ENCODE data around the gene MDP1.

The MDP1 gene

DNA sequence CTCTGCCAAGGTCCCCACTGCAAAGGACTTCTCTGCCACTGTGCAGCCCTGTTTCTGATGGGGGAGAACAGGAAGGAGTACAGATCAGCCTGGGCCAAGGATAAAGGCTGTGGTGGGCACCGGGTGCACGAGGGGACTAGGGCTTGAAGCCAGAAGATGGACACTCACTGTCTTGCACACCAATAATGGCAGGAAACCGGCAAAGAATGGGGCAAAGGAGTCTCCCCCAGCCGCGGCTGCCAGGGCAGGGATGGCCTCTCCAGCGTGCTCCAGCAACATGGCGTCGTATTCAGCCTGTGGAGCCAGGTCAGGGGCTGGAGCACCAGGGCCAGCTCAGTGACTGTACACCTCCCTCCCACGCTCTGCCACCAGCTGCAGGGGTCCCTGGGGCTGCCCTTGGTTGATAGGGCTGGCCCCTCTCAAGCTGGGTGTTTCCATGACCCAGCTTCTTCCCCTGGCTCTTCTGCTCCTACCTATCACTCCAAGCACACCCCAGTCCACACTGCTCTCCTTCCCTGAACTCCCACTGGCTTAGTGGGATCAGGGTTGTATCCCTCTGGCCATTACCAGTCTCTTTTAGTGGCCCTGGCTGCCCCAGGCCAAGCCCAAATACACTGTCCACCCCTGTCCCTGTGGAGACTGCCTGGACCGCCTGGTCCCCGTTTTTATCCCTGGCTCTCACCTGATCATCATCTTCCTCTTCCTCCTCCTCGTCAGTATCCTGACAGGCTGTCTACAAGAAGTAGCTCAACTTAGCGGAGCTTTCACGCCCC is 33.6 kb downstream of the MDP1 start:
- DNase-seq (ENCODE audit: low read depth in 4 of 4, low spot score in 1 of 4) = no peak

GRCh38 chr14:24181371-24182077 is 34.3 kb downstream of the MDP1 start:
- DNase-seq (ENCODE audit: low read depth in 4 of 4, low spot score in 1 of 4) = no peak

DNA sequence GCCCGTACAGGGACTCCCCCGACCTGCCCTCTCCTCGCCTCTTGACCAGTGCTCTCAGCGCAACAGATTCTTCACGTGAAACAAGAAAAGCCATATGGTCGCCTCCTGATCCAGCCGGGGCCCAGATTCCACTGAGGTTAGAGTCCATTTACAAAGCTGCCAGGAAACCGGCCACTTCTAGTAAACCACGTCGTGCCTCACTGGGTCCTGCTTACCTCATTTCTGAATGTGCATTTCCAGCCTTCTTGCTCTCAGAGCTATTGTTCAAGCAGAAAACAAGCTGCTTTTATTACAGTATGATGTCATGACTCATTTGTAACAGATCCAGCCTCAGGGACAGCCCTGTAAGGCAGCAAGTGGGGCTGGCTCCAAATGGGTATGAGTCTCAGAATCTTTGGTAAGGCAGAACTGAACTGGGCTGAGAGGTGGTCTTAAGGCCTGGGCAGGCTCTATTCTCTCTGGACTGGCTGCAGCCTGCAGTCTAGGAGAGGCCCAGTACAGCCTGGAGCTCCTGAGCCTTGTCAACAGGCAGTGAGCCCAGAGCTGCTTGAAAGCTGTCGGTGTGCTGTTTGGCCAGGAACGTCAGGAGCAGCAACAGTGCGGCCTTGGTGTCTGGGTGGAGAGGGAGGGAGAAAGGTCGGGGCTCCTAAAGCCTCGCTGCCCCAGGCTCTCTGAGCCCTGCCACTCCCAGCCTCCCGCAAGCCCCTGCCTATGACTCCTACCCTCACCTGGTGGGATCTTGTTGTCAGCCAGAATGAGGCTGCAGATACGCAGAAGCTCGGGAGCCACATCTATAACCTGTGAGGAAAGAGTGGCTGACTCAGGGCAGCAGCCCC is 35.7 kb downstream of the MDP1 start:
- DNase-seq (ENCODE audit: low read depth in 4 of 4, low spot score in 1 of 4) = no peak

DNA sequence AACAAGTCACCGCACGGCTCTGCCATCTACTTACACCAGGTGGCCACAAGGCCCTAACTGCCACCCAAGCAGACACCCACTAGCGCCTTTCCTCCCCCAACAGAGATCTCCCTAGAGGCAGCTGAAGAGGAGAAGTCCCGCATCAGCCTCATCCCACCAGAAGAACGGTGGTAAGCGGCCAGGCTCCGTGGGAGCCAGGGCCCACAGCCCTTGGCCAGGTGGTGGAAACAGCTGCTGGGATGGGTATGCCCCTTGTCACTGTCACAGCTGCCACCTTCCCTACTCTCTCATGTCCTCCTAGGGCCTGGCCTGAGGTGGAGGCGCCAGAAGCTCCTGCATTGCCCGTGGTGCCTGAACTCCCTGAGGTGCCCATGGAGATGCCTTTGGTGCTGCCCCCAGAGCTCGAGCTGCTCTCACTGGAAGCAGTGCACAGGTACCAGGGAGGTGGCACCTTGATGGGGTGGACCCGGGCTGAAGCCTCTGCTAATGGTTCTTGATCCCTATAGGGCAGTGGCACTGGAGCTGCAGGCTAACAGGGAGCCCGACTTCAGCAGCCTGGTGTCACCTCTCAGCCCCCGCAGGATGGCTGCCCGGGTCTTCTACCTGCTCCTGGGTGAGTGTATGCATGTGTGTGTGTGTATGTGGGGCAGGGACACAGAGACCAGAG is 36.4 kb downstream of the MDP1 start:
- no peak for DNase-seq (ENCODE audit: low read depth in 4 of 4, low spot score in 1 of 4)

DNA sequence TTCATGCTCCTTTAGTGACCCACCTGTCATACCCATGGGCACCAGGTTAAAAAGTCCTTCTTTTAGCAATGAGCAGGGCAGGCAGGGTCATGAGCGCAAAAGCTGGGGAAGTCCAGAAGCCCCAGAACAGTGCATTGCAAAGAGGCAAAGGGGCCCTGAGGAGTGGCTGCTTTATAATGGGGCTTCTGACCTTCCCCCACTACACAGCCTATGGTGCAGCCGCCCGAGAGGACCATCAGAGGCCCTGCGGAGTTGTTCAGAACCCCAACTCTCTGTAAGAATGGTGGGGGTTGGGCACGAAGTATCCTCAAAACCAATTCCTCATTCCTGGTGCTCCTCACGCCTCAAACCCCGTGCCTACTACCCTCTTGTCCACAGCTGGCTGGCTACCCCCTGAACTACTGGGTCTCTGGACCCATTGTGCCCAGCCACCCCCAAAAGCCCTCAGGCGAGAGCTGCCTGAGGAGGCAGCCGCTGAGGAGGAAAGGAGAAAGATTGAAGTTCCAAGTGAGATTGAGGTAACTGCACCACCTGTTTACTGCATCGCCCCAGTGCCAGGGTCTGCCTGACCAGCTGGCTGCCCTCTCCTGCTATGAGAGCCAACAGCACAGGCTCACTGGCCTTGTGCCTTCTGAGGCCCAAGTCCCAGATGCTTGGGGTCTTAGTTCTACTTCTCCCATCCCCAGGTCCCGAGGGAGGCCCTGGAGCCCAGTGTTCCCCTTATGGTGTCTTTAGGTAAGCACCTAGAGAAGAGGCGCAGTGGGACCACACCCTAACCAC is 37.3 kb downstream of the MDP1 start:
- no peak for DNase-seq (ENCODE audit: low read depth in 4 of 4, low spot score in 1 of 4)

DNA sequence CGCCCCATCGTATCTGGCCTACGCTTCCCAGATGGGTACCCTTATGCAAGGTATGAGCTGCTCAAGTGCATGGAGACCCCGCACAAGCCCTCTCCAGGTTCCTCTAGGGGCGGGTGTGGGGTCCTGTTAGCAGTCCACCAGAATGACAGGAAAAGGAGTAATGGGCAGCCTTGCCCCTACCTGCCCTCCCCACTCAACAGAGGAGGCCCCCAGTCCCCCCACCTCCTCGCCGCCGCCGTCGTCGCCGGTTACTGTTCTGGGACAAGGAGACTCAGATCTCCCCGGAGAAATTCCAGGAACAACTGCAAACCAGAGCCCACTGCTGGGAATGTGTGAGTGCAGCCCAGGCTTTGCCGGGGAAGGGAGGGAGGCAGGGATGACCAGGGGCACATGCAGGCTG is 38.0 kb downstream of the MDP1 start:
- no peak for DNase-seq (ENCODE audit: low read depth in 4 of 4, low spot score in 1 of 4)

DNA sequence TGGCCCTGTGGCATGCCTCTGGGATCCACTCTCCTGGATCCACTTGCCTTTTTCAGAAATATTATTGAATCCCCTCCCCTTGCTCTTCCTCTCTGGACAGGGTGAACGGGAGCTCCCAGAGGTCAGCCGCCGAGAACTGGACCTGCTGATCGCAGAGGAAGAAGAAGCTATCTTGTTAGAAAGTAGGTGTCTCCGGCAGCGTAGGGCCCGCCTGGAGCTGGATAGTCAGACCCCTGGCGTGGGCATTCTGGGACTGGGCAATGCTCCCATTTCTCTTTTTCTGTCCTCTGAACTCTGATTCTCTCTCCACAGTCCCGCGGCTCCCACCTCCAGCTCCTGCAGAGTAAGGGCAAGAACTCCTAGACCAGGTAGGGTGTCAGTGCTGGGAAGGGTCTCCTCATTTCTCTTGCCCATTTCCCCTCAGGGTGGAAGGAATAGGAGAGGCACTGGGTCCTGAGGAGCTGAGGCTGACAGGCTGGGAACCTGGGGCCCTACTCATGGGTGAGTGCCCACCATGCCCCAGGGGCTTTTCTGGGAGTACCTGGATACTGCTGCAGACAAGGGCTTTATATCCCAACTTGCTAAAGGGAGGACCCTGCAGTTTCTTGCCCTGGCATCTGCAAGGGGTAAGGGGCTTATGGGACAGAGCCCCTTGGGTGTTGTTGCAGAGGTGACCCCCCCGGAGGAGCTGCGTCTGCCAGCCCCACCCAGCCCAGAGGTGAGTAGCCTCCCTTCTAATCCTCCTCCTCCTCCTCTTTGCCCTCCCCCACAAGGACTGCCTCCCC is 38.6 kb downstream of the MDP1 start:
- DNase-seq (ENCODE audit: low read depth in 4 of 4, low spot score in 1 of 4) = no peak

- DNase-seq (ENCODE audit: low read depth in 4 of 4, low spot score in 1 of 4) = no peak
Measured at GRCh38 chr14:24176599-24176998, 39.3 kb downstream of the MDP1 start.

DNA sequence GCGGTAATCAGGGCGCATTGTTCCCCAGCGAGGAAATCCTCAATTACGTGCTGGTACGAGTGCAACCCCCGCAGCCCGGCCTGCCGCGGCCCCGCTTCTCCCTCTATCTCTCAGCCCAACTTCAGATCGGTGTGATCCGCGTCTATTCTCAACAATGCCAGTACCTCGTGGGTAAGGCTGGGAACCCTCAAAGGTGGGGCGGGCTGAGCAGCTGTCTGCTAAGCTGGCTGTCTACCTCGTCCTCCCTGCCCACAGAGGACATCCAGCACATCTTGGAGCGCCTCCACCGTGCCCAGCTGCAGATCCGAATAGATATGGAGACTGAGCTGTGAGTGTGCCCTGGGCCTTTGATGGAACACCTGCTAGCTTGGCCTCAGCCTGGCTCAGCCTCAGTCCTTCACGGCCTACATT is 43.0 kb downstream of the MDP1 start:
- DNase-seq (ENCODE audit: low read depth in 4 of 4, low spot score in 1 of 4) = no peak

DNA sequence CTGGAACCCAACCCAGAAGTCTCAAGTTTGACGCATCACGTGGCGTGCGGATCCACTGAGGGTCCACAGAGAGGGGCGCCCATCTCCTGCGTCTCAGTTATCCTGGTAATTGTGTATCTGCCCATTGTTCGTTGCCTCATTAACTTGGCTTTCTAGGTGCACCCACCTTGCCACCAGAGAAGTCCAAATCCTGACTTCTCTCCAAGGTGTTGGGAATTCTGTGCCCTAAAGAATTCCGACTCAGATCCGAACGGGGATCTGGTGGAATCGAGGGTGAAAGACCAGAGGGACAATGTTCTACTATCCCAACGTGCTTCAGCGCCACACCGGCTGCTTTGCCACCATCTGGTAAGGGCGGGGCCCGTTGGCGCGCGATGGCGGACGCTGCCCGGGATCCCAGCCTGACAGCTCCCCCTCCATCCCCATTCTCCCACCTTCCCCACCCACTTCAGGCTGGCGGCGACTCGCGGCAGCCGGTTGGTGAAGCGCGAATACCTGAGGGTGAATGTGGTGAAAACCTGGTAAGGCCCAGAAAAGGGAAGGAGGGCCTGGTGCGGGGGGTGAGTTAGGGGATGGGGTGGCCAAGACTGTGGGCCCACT is 43.5 kb downstream of the MDP1 start:
- DNase-seq (ENCODE audit: low read depth in 4 of 4, low spot score in 1 of 4) = no peak

- DNase-seq (ENCODE audit: low read depth in 4 of 4, low spot score in 1 of 4) = peak in 2 of 4 experiments; percentile 37 to 58
Measured at GRCh38 chr14:24171422-24172260, 44.2 kb downstream of the MDP1 start, which contains the start of gene REC8. REC8 (plus strand) TSS chr14:24172080; CDS start chr14:24172553, 473 bp downstream.

DNA sequence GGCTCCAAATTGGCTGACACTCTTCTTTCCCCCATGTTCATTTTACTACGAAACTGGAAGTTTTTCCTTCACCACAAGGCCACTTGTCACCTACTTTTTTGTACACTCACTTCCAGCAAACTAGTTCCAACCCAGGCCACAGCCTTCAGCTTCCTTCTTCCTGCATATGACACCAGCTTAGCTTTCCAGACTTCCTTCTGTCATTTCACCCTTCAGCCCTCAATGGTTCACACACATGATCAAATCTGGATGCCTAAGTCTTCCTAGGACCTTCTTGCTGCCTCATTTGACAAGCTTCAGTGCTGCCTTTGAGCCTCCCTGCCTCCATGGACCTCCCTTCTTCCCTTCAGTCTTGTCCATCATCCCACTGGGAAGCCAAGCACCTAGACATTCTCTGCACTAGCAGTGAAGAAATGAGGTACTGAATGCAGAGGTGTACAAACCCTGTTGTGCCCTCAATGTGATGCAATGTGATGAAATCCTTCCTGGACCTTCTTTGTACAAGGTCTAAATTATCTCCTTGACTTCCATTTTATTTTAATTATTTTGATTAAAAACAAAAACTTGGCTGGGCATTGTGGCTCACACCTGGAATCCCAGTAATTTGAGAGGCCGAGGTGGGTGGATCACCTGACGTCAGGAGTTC is 48.3 kb downstream of the MDP1 start:
- DNase-seq (ENCODE audit: low read depth in 4 of 4, low spot score in 1 of 4) = no peak

- no peak for DNase-seq (ENCODE audit: low read depth in 4 of 4, low spot score in 1 of 4)
Measured at GRCh38 chr14:24165785-24166184, 50.1 kb downstream of the MDP1 start.

- DNase-seq (ENCODE audit: low read depth in 4 of 4, low spot score in 1 of 4) = no peak
Measured at GRCh38 chr14:24164518-24164991, 51.3 kb downstream of the MDP1 start.

Data from stimulated activated CD4-positive, alpha-beta T cell treated with anti-CD3 and anti-CD28 coated beads, Interleukin-1b, Interleukin-23, amount 100 ng/mL, for 24 hours (primary cell).